ENCODE measurements around the gene PIP5K1A.

Gene PIP5K1A

DNA sequence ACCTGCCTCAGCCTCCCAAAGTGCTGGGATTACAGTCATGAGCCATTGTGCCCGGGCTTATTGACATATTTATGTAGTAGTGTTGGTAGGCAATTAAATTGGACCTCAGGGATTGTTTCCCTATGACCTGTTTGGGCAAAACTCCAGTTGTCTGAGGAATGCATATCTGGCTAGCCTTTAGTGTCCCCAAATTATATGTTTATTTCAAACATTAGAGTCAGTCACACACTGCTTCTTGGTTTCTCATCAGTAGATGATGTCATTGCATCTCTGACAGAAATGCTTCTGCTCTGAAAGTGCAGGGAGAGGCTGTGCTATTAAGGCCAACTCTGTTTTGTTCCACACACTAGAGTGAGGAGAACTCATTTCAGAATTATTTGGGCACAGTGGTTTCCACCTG is 12.5 kb downstream of the PIP5K1A start:
- Histone ChIP-seq H3K36me3 (peaks cover 48% of the 10 kb centered on the region), H3K4me1 (ENCODE audit: control insufficient read depth in 1 of 2, insufficient read depth in 1 of 2, low read depth in 1 of 2, low read length in 1 of 2) (peaks cover 0 to 4% of the 10 kb centered on the region in 2 experiments), H3K9me3 (no peaks in the 10 kb centered on the region), H3K27me3 (no peaks in the 10 kb centered on the region), H3K27ac (no peak overlapping the region), H3K4me3 (ENCODE audit: low read depth in 1 of 2, low read length in 1 of 2) (no peak overlapping the region)
- TF ChIP-seq, protein P1, sequence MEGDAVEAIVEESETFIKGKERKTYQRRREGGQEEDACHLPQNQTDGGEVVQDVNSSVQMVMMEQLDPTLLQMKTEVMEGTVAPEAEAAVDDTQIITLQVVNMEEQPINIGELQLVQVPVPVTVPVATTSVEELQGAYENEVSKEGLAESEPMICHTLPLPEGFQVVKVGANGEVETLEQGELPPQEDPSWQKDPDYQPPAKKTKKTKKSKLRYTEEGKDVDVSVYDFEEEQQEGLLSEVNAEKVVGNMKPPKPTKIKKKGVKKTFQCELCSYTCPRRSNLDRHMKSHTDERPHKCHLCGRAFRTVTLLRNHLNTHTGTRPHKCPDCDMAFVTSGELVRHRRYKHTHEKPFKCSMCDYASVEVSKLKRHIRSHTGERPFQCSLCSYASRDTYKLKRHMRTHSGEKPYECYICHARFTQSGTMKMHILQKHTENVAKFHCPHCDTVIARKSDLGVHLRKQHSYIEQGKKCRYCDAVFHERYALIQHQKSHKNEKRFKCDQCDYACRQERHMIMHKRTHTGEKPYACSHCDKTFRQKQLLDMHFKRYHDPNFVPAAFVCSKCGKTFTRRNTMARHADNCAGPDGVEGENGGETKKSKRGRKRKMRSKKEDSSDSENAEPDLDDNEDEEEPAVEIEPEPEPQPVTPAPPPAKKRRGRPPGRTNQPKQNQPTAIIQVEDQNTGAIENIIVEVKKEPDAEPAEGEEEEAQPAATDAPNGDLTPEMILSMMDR (IDR thresholded peaks at IDR 0.05): no peak

DNA sequence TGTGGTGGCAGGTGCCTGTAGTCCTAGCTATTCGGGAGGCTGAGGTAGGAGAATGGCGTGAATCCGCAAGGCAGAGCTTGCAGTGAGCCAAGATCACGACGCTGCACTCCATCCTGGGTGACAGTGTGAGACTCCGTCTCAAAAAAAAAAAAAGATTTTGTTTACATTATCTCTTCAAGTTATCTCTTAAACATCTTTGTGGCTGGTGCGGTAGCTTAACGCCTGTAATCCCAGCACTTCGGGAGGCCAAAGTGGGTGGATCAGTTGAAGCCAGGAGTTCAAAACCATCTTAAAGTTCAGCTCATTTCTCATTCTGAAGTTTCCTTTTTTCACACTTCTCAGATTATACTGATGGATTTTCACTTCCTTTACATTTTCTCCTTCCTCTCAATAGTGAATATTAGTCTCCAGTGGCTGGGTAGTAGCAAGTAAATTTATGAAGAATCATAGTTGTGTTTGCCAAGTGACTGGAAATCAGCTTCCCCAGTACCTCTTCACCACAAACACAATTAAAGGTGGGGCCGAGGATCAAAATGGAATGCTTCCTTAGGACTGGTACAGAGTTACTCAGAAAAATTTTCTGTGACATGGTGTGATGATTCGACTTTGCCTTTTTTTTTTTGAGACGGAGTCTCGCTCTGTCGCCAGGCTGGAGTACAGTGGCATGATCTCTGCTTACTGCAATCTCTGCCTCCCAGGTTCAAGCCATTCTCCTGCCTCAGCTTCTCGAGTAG is 13.8 kb downstream of the PIP5K1A start:
- H3K4me1 ChIP-seq (ENCODE audit: control insufficient read depth in 1 of 2, insufficient read depth in 1 of 2, low read depth in 1 of 2, low read length in 1 of 2): no peaks in the 10 kb centered on the region
- H3K9me3 ChIP-seq: no peaks in the 10 kb centered on the region
- H3K27me3 ChIP-seq: no peaks in the 10 kb centered on the region
- no peak overlapping the region for H3K27ac ChIP-seq
- no peak overlapping the region for H3K4me3 ChIP-seq (ENCODE audit: low read depth in 1 of 2, low read length in 1 of 2)
- H3K36me3 ChIP-seq: peaks cover 39% of the 10 kb centered on the region
- TF ChIP-seq, protein P1 (IDR thresholded peaks at IDR 0.05): no peak

DNA sequence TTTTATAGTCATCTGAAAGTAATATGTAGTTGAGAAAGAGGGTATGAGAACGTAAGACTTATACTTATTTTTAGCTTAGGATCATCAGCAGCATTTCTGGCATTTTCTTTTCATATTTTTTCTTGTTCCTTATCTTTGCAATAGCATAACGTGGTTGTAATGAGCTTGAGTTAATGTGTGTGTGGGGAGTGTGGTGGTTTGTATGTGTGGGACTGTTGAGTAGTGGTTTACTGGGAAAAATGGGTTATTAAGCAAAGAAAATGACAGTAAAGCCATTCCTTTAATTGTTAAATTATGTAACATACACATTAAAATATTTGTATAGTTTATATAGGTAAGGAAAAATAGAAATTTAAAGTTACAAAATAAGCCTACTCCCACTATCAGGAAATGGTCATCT is 15.2 kb downstream of the PIP5K1A start:
- Histone ChIP-seq H3K9me3 (no peaks in the 10 kb centered on the region), H3K27ac (no peak overlapping the region), H3K36me3 (peaks cover 36% of the 10 kb centered on the region), H3K4me3 (ENCODE audit: low read depth in 1 of 2, low read length in 1 of 2) (no peak overlapping the region), H3K27me3 (no peaks in the 10 kb centered on the region), H3K4me1 (ENCODE audit: control insufficient read depth in 1 of 2, insufficient read depth in 1 of 2, low read depth in 1 of 2, low read length in 1 of 2) (no peaks in the 10 kb centered on the region)
- TF ChIP-seq, protein P1 (IDR thresholded peaks at IDR 0.05): no peak

DNA sequence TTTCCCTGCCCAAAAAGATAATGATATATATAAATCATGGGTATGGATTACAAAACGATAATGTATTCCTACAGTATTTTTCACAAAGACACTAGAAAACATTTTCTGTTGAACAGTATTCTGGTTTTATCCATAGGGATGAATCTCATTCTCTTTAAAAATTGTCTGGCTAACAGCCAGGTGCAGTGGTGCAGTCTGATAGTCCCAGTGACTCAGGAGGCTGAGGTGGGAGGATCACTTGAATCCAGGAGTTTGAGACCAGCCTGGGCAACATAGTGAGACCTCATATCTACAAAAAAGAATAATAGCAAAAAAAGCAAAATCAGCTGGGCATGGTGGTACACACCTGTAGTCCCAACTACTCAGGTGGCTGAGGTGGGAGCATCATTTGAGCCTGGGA is 23.3 kb downstream of the PIP5K1A start:
- Histone ChIP-seq H3K9me3 (no peaks in the 10 kb centered on the region), H3K4me3 (ENCODE audit: low read depth in 1 of 2, low read length in 1 of 2) (no peak overlapping the region), H3K4me1 (ENCODE audit: control insufficient read depth in 1 of 2, insufficient read depth in 1 of 2, low read depth in 1 of 2, low read length in 1 of 2) (peaks cover 0 to 8% of the 10 kb centered on the region in 2 experiments), H3K36me3 (peaks cover 21% of the 10 kb centered on the region), H3K27ac (no peak overlapping the region), H3K27me3 (no peaks in the 10 kb centered on the region)
- TF ChIP-seq, protein P1 (IDR thresholded peaks at IDR 0.05): no peak

DNA sequence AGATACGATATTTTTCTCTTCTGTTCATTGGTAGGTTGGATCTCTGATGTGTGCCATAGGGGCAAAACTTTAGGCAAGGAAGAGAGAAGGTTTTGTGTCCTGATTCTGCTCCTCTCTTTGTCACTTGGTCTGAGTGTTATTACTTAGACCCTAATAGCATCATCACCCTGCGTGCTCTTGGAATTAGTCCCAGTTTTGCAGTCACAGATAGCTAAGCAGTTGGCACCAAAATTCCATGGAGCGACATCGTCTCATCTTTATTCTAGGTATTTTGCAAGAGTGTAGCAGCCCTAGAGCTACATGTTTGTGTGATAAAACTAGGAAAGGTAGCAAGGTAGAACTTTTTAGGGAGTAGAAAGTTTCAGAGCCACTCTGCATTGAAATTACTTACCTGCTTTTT is 23.8 kb downstream of the PIP5K1A start:
- no peaks in the 10 kb centered on the region for H3K27me3 ChIP-seq
- H3K4me3 ChIP-seq (ENCODE audit: low read depth in 1 of 2, low read length in 1 of 2): no peak overlapping the region
- no peaks in the 10 kb centered on the region for H3K9me3 ChIP-seq
- no peak overlapping the region for H3K27ac ChIP-seq
- TF ChIP-seq, protein P1 (IDR thresholded peaks at IDR 0.05): no peak
- H3K36me3 ChIP-seq: peaks cover 22% of the 10 kb centered on the region
- H3K4me1 ChIP-seq (ENCODE audit: control insufficient read depth in 1 of 2, insufficient read depth in 1 of 2, low read depth in 1 of 2, low read length in 1 of 2): peaks cover 0 to 8% of the 10 kb centered on the region in 2 experiments

All from neutrophil (primary cell).